Neural crest cell (in vitro differentiated cells): Measurements from ENCODE around the gene KRT73. TPM values are rescaled to one million over a fixed set of nuclear protein-coding genes. Genes with fewer than 3 reads are reported as not detected.

Experiments
- DNase-seq: peaks from one replicate; pipeline ENCODE4 v3.0.0; 2021; ENCODE audit warnings: low read depth, mixed read lengths, low spot score
- H3K27ac Mint-ChIP-seq: one replicate; pipeline ENCODE4 v1.8.0; 2021; ENCODE audit warnings: mild to moderate bottlenecking, mixed read lengths; ENCODE audit not compliant: unreplicated experiment
- H3K27me3 Mint-ChIP-seq: 2 replicates; pipeline ENCODE4 v1.8.0; 2021; ENCODE audit warnings: low read depth, mild to moderate bottlenecking, mixed read lengths
- H3K36me3 Mint-ChIP-seq: 2 replicates; pipeline ENCODE4 v1.8.0; 2021; ENCODE audit warnings: low read depth, mild to moderate bottlenecking, mixed read lengths
- H3K4me1 Mint-ChIP-seq: 2 replicates; pipeline ENCODE4 v1.8.0; 2021; ENCODE audit warnings: mixed read lengths
- H3K4me3 Mint-ChIP-seq: one replicate; pipeline ENCODE4 v1.8.0; 2021; ENCODE audit warnings: mild to moderate bottlenecking, mixed read lengths
- H3K9me3 Mint-ChIP-seq: 2 replicates; pipeline ENCODE4 v1.8.0; 2021; ENCODE audit warnings: mixed read lengths
- CTCF ChIP-seq: fragments of 200-600 bp; sonication (generic); conservative IDR thresholded peaks from 2 replicates; pipeline ENCODE4 v1.5.0; 2021; ENCODE audit warnings: antibody characterized with exemption, mild to moderate bottlenecking
- total RNA-seq: library from RNA; stranded (reverse); gene quantifications from 2 replicates; pipeline ENCODE4 v1.2.1, GENCODE V29; 2021

KRT73 gene
- total RNA-seq, 1 donor from 2014 or later, result not detected

GRCh38 chr12:52658196-52658595 lies 39.8 kb upstream of the KRT73 start:
- Mint-ChIP-seq H3K27me3 (peaks cover 46% of the 10 kb centered on the region), H3K4me1 (no peaks in the 10 kb centered on the region), H3K27ac (no peak overlapping the region), H3K4me3 (no peak overlapping the region), H3K36me3 (no peaks in the 10 kb centered on the region), H3K9me3 (no peaks in the 10 kb centered on the region)
- no peak for DNase-seq
- no peak for TF ChIP-seq CTCF

- peaks cover 49% of the 10 kb centered on the region for H3K27me3 Mint-ChIP-seq
Measured at GRCh38 chr12:52657250-52657902, 39.0 kb upstream of the KRT73 start.

DNA sequence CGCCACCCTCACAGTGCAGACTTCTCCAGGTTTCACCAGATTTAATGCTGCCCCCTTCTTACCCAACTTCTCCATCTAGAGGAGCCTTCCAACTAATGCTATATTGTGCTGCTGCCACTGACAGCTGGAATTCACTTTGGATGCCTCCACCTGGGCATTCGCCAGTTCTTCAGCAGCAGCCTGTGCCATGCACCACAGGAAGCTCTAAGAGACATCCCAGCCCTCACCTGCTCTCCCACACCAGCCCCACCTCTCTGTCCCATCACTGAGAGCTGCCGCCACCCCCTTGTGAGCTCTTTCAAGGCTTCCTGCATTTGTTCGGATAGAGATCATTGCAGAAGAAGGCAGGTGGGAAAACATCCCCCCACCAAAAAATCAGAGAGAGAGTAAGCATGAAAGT lies 38.3 kb upstream of the KRT73 start:
- Mint-ChIP-seq H3K4me3 (no peak overlapping the region), H3K27ac (no peak overlapping the region), H3K36me3 (no peaks in the 10 kb centered on the region)

More at GRCh38 chr12:52657250-52657902, 39.0 kb upstream of the KRT73 start:
- Mint-ChIP-seq H3K4me3 (no peak overlapping the region), H3K27ac (no peak overlapping the region), H3K36me3 (no peaks in the 10 kb centered on the region), H3K4me1 (no peaks in the 10 kb centered on the region), H3K9me3 (no peaks in the 10 kb centered on the region)
- no peak for DNase-seq
- no peak for TF ChIP-seq CTCF

DNA sequence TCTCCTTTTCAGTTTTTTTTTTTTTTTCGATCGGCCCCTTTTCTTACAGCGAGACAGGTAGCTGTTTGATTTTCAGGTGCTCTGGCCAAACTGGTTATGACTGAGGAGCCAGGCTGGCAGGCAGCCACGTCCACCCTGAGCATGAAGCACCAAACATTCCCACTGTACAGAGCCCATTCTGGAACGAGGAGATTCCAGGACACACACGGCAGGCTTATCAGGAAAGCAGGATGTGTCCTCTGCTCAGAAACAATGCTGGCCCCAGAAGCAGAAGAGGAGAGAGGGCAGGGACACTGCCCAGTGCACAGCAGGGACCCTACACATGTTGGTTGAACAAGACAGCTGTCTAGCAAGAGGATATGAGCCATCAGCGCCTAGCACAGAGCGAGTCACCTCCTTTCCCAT lies 37.4 kb upstream of the KRT73 start:
- TF ChIP-seq CTCF, result no peak
- Mint-ChIP-seq H3K27me3 (peaks cover 51% of the 10 kb centered on the region), H3K4me1 (no peaks in the 10 kb centered on the region), H3K36me3 (no peaks in the 10 kb centered on the region), H3K27ac (no peak overlapping the region), H3K4me3 (no peak overlapping the region), H3K9me3 (no peaks in the 10 kb centered on the region)
- DNase-seq, result no peak

More for the DNA sequence above, 38.3 kb upstream of the KRT73 start:
- DNase-seq, result no peak
- TF ChIP-seq CTCF, result no peak
- Mint-ChIP-seq H3K4me1 (no peaks in the 10 kb centered on the region), H3K9me3 (no peaks in the 10 kb centered on the region), H3K27me3 (peaks cover 51% of the 10 kb centered on the region)

DNA sequence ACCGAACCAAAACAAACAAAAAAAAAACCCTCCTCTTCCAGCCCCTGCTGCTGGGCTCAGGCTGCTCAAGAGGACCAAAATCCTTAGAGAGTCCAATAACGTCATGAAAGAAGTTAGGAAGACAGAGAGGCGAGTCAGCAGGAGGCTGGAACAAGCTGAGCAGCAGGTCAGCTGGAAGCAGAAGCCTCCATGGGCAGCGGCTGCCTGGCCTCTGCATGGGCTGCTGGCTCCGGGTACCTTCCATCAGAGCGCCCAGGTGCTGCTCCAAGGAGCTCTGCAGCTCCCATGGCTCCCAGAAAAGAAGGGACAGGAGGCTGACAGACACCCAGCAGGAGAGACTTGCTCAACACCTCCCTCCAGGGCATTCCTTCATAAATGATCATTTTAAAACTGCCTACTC lies 36.9 kb upstream of the KRT73 start:
- TF ChIP-seq CTCF, result no peak
- Mint-ChIP-seq H3K4me3 (no peak overlapping the region), H3K9me3 (no peaks in the 10 kb centered on the region), H3K36me3 (no peaks in the 10 kb centered on the region), H3K27me3 (peaks cover 51% of the 10 kb centered on the region), H3K27ac (no peak overlapping the region), H3K4me1 (no peaks in the 10 kb centered on the region)
- DNase-seq, result no peak
